NB4 (cell line): ENCODE data around the gene GPR101.

Experiments
- DNase-seq: peaks from one replicate; pipeline ENCODE4 v3.0.0; 2010; ENCODE audit warnings: low read depth
- H3K4me3 ChIP-seq: one replicate; pipeline ENCODE4 v1.5.1; 2011; ENCODE audit warnings: mild to moderate bottlenecking, low read depth, low read length, moderate library complexity
- CTCF ChIP-seq: IDR thresholded peaks from one replicate; pipeline ENCODE4 v1.5.1; 2012; ENCODE audit warnings: low read depth, low read length
- MAX ChIP-seq: IDR thresholded peaks from 2 replicates; pipeline ENCODE4 v1.6.1; 2011; ENCODE audit warnings: low read depth, low read length
- MYC ChIP-seq: IDR thresholded peaks from 2 replicates; pipeline ENCODE4 v1.6.1; 2011; ENCODE audit warnings: low read depth, low read length
- POLR2A ChIP-seq: IDR thresholded peaks from 2 replicates; pipeline ENCODE4 v1.6.1; 2011; ENCODE audit warnings: mild to moderate bottlenecking; ENCODE audit not compliant: insufficient read length; ENCODE audit errors: extremely low read depth

The GPR101 gene

GRCh38 chrX:137041329-137041728 lies 7.5 kb upstream of the GPR101 start:
- no peak for DNase-seq
- TF ChIP-seq POLR2A = no peak
- TF ChIP-seq MAX = no peak
- no peak for TF ChIP-seq MYC
- no peak for TF ChIP-seq CTCF
- no peak overlapping the region for H3K4me3 ChIP-seq

GRCh38 chrX:137040113-137040794 lies 6.5 kb upstream of the GPR101 start:
- TF ChIP-seq POLR2A (no peak), CTCF (no peak), MAX (no peak), MYC (no peak)
- H3K4me3 ChIP-seq = no peak overlapping the region
- no peak for DNase-seq

GRCh38 chrX:137034508-137034872 lies 695 bp upstream of the GPR101 start:
- no peak for DNase-seq
- no peak for TF ChIP-seq MAX
- TF ChIP-seq CTCF = no peak
- TF ChIP-seq POLR2A = no peak
- TF ChIP-seq MYC = no peak
- no peak overlapping the region for H3K4me3 ChIP-seq

- no peak for TF ChIP-seq POLR2A
- no peak for TF ChIP-seq MYC
- TF ChIP-seq MAX = no peak
- no peak for TF ChIP-seq CTCF
- no peak overlapping the region for H3K4me3 ChIP-seq
- no peak for DNase-seq
Observed at GRCh38 chrX:137032841-137033773, 688 bp downstream of the GPR101 start.

- no peak overlapping the region for H3K4me3 ChIP-seq
- DNase-seq = no peak
- TF ChIP-seq POLR2A (no peak), MYC (no peak), MAX (no peak), CTCF (no peak)
Observed at GRCh38 chrX:137032341-137032694, 1.5 kb downstream of the GPR101 start.
